NCI-H460 (cell line): ENCODE data around the gene MX1. TPM values are rescaled to one million over a fixed set of nuclear protein-coding genes. Genes with fewer than 3 reads are reported as not detected.

Source experiments
- total RNA-seq: library from RNA; depleted of rRNA; stranded (reverse); fragments of >200 nt; shearing (Covaris generic); gene quantifications from 2 replicates; pipeline ENCODE4 v1.2.3, GENCODE V29; 2014; rRNA removed

The MX1 gene
- total RNA-seq, 1 experiment from 2014 or later, result 2.7 TPM

Other genes starting within 250 kb of the MX1 start
- not detected in 2 replicates for gene FAM3B, start 109.4 kb upstream of the MX1 start, total RNA-seq
- gene MX2, start 64.2 kb upstream of the MX1 start, total RNA-seq, result 0.42 and 1.3 TPM in 2 replicates
- not detected in 2 replicates for gene TMPRSS2, start 81.9 kb downstream of the MX1 start, total RNA-seq